Measurements from ENCODE around the gene ANKRD63.

- TF ChIP-seq CTCF (conservative IDR thresholded peaks at IDR 0.05; ENCODE audit: low read depth, low read length) (no peak), EZH2 (IDR thresholded peaks at IDR 0.05; ENCODE audit: low read length, unreplicated experiment) (no peak)
Observed at GRCh38 chr15:40250304-40250656, 32.6 kb downstream of the ANKRD63 start.
